ENCODE results near the gene TCN2.

Gene TCN2

DNA sequence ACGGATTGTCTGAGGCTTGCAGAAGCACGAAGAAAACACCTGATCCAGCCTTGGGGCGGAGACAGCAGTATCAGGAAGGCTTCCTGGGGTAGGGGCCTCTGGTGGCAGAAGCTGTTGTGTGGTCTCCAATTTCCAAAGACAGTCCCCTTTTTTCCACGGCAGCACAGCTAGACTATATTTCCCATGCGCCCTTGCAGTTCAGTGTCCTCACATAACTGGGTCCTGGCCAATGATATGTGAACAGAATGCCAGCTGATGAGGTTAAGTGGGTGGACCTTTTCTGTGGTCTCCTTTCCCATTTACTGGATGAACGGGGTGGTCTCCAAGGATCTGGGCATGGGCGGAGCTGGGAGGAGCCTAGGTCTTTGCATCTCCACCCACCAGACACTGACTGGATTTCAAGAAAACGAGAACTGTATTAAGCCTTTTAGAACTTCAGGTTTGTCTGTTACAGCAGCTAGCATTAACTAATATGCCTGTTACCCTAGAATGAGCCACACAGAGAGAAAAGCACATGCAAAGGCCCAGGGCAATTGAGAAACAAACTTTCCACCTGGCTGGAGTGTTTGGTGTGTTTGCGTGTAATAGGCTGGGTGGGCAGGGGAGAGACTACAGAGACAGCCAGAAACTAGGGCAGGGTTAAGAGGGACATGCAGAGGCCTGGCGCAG is 38.7 kb upstream of the TCN2 start:
- H3K4me1 ChIP-seq (ENCODE audit: control insufficient read depth, insufficient read depth, low read length): no peaks in the 10 kb centered on the region
- H3K36me3 ChIP-seq (ENCODE audit: insufficient read depth, low read length): no peaks in the 10 kb centered on the region
- peaks cover 35% of the 10 kb centered on the region for H3K27me3 ChIP-seq (ENCODE audit: control insufficient read depth, insufficient read depth, low read length)
- no peaks in the 10 kb centered on the region for H3K9me3 ChIP-seq (replicated peaks; ENCODE audit: low read length)
- H3K4me3 ChIP-seq (ENCODE audit: low read length): no peak overlapping the region
- no peak overlapping the region for H3K4me2 ChIP-seq (ENCODE audit: low read length)
- H3K9ac ChIP-seq (ENCODE audit: low read depth, low read length): no peak overlapping the region

DNA sequence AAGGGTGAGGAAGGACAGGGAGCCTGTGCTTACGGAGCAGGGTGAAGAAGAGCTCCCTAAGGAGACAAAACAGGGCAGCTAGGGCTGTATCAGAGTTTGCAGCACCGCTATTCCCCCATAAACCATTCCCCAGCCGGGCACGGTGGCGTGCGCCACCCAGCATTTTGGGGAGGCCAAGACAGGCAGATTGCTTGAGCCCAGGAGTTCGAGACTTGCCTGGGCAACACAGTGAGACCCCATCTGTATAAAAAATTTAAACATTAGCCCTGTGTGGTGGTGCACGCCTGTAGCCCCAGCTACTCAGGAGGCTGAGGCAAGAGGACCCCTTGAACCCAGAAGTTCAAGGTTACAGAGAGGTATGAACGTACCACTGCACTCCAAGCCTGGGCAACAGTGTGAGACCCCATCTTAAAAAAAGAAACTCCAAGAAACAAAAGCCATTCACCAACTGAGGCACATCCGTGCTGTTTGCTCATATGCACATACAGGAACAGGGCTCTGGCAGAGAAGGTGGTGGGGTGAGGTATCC is 37.2 kb upstream of the TCN2 start:
- Histone ChIP-seq H3K9me3 (replicated peaks; ENCODE audit: low read length) (no peaks in the 10 kb centered on the region), H3K36me3 (ENCODE audit: insufficient read depth, low read length) (no peaks in the 10 kb centered on the region), H3K9ac (ENCODE audit: low read depth, low read length) (no peak overlapping the region), H3K4me2 (ENCODE audit: low read length) (no peak overlapping the region), H3K4me3 (ENCODE audit: low read length) (no peak overlapping the region), H3K4me1 (ENCODE audit: control insufficient read depth, insufficient read depth, low read length) (peaks cover 1% of the 10 kb centered on the region), H3K27me3 (ENCODE audit: control insufficient read depth, insufficient read depth, low read length) (peaks cover 30% of the 10 kb centered on the region)

GRCh38 chr22:30572210-30572609 is 34.8 kb upstream of the TCN2 start:
- H3K9me3 ChIP-seq (replicated peaks; ENCODE audit: low read length): no peaks in the 10 kb centered on the region
- H3K4me1 ChIP-seq (ENCODE audit: control insufficient read depth, insufficient read depth, low read length): peaks cover 16% of the 10 kb centered on the region
- H3K36me3 ChIP-seq (ENCODE audit: insufficient read depth, low read length): peaks cover 17% of the 10 kb centered on the region
- H3K4me3 ChIP-seq (ENCODE audit: low read length): no peak overlapping the region
- no peak overlapping the region for H3K9ac ChIP-seq (ENCODE audit: low read depth, low read length)
- H3K4me2 ChIP-seq (ENCODE audit: low read length): no peak overlapping the region
- peaks cover 13% of the 10 kb centered on the region for H3K27me3 ChIP-seq (ENCODE audit: control insufficient read depth, insufficient read depth, low read length)

- Histone ChIP-seq H3K27me3 (ENCODE audit: control insufficient read depth, insufficient read depth, low read length) (peaks cover 11% of the 10 kb centered on the region), H3K9me3 (replicated peaks; ENCODE audit: low read length) (no peaks in the 10 kb centered on the region), H3K4me3 (ENCODE audit: low read length) (no peak overlapping the region), H3K4me2 (ENCODE audit: low read length) (no peak overlapping the region), H3K36me3 (ENCODE audit: insufficient read depth, low read length) (peaks cover 25% of the 10 kb centered on the region), H3K9ac (ENCODE audit: low read depth, low read length) (no peak overlapping the region), H3K4me1 (ENCODE audit: control insufficient read depth, insufficient read depth, low read length) (peaks cover 16% of the 10 kb centered on the region)
Measured at GRCh38 chr22:30572840-30573593, 34.0 kb upstream of the TCN2 start.

DNA sequence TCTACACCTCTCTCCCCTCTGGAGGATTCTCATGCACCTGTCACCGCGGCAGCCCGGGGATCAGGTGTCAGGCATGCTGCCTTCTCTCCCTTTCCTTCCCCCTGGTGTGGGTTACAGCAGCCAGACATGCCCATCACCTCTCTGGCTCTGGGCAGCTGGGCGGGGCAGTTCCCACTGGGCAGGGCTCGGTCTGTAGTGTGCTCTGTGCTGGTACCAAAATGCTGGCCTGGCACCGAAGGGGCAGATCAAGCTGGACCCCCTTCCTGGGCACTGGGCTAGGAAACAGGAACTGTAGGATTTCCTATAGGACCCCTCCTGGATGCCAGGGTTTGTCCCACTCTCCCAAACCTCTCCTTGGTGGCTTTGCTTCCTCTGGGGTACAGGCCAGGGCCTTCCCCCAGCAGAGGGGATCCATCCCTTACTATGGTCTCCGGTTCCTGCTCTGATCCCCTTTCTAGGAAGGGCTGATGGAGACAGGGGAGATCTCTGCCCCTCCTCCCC is 33.3 kb upstream of the TCN2 start:
- Histone ChIP-seq H3K27me3 (ENCODE audit: control insufficient read depth, insufficient read depth, low read length) (peaks cover 8% of the 10 kb centered on the region), H3K9me3 (replicated peaks; ENCODE audit: low read length) (no peaks in the 10 kb centered on the region), H3K4me1 (ENCODE audit: control insufficient read depth, insufficient read depth, low read length) (peaks cover 16% of the 10 kb centered on the region), H3K9ac (ENCODE audit: low read depth, low read length) (no peak overlapping the region), H3K36me3 (ENCODE audit: insufficient read depth, low read length) (peaks cover 30% of the 10 kb centered on the region), H3K4me2 (ENCODE audit: low read length) (no peak overlapping the region), H3K4me3 (ENCODE audit: low read length) (no peak overlapping the region)

GRCh38 chr22:30574095-30574981 is 32.6 kb upstream of the TCN2 start, which contains the start of gene GAL3ST1:
Gene GAL3ST1, minus strand, starts transcription at chr22:30574665. Its CDS starts 17,273 bp downstream, at chr22:30557392.
- H3K4me2 ChIP-seq (ENCODE audit: low read length): peak within 1 kb of the TSS; percentile 55
- no peaks in the 10 kb centered on the region for H3K9me3 ChIP-seq (replicated peaks; ENCODE audit: low read length)
- H3K4me3 ChIP-seq (ENCODE audit: low read length): no peak within 1 kb of the TSS
- peaks cover 36% of the 10 kb centered on the region for H3K36me3 ChIP-seq (ENCODE audit: insufficient read depth, low read length)
- peaks cover 16% of the 10 kb centered on the region for H3K4me1 ChIP-seq (ENCODE audit: control insufficient read depth, insufficient read depth, low read length)
- peaks cover 8% of the 10 kb centered on the region for H3K27me3 ChIP-seq (ENCODE audit: control insufficient read depth, insufficient read depth, low read length)
- H3K9ac ChIP-seq (ENCODE audit: low read depth, low read length): peak within 1 kb of the TSS; percentile 53

- Histone ChIP-seq H3K9ac (ENCODE audit: low read depth, low read length) (peak overlapping the region; percentile 53), H3K9me3 (replicated peaks; ENCODE audit: low read length) (no peaks in the 10 kb centered on the region), H3K4me3 (ENCODE audit: low read length) (no peak overlapping the region), H3K27me3 (ENCODE audit: control insufficient read depth, insufficient read depth, low read length) (peaks cover 4% of the 10 kb centered on the region), H3K36me3 (ENCODE audit: insufficient read depth, low read length) (peaks cover 44% of the 10 kb centered on the region), H3K4me1 (ENCODE audit: control insufficient read depth, insufficient read depth, low read length) (peaks cover 16% of the 10 kb centered on the region), H3K4me2 (ENCODE audit: low read length) (peak overlapping the region; percentile 55)
Measured at GRCh38 chr22:30574997-30575671, 31.8 kb upstream of the TCN2 start.

- no peaks in the 10 kb centered on the region for H3K27me3 ChIP-seq (ENCODE audit: control insufficient read depth, insufficient read depth, low read length)
- peaks cover 52% of the 10 kb centered on the region for H3K36me3 ChIP-seq (ENCODE audit: insufficient read depth, low read length)
- H3K4me1 ChIP-seq (ENCODE audit: control insufficient read depth, insufficient read depth, low read length): peaks cover 16% of the 10 kb centered on the region
- H3K9ac ChIP-seq (ENCODE audit: low read depth, low read length): peak overlapping the region; percentile 42
- H3K9me3 ChIP-seq (replicated peaks; ENCODE audit: low read length): no peaks in the 10 kb centered on the region
- H3K4me3 ChIP-seq (ENCODE audit: low read length): no peak overlapping the region
- peak overlapping the region; percentile 12 for H3K4me2 ChIP-seq (ENCODE audit: low read length)
Measured at GRCh38 chr22:30575859-30576258, 31.1 kb upstream of the TCN2 start.

GRCh38 chr22:30578481-30578880 is 28.5 kb upstream of the TCN2 start:
- no peak overlapping the region for H3K4me3 ChIP-seq (ENCODE audit: low read length)
- H3K4me2 ChIP-seq (ENCODE audit: low read length): no peak overlapping the region
- no peak overlapping the region for H3K9ac ChIP-seq (ENCODE audit: low read depth, low read length)
- H3K27me3 ChIP-seq (ENCODE audit: control insufficient read depth, insufficient read depth, low read length): no peaks in the 10 kb centered on the region
- peaks cover 21% of the 10 kb centered on the region for H3K4me1 ChIP-seq (ENCODE audit: control insufficient read depth, insufficient read depth, low read length)
- H3K36me3 ChIP-seq (ENCODE audit: insufficient read depth, low read length): peaks cover 78% of the 10 kb centered on the region
- no peaks in the 10 kb centered on the region for H3K9me3 ChIP-seq (replicated peaks; ENCODE audit: low read length)

- H3K27me3 ChIP-seq (ENCODE audit: control insufficient read depth, insufficient read depth, low read length): no peaks in the 10 kb centered on the region
- no peaks in the 10 kb centered on the region for H3K9me3 ChIP-seq (replicated peaks; ENCODE audit: low read length)
- no peak overlapping the region for H3K4me3 ChIP-seq (ENCODE audit: low read length)
- H3K36me3 ChIP-seq (ENCODE audit: insufficient read depth, low read length): peaks cover 95% of the 10 kb centered on the region
- no peak overlapping the region for H3K4me2 ChIP-seq (ENCODE audit: low read length)
- peaks cover 8% of the 10 kb centered on the region for H3K4me1 ChIP-seq (ENCODE audit: control insufficient read depth, insufficient read depth, low read length)
- H3K9ac ChIP-seq (ENCODE audit: low read depth, low read length): no peak overlapping the region
Measured at GRCh38 chr22:30580896-30581295, 26.1 kb upstream of the TCN2 start.
